Prostate gland (tissue), 2 donors: ENCODE results near the gene CBX2.

ENCODE experiments used
- CTCF ChIP-seq, 4 experiments: fragments of 200-600 bp in 2 of 4; fragments of 450-650 bp in 2 of 4; sonication (generic) in 2 of 4; IDR thresholded peaks; 1 replicate in 3 of 4; 2 replicates in 1 of 4; pipeline ENCODE4 v1.5.1; 2016 to 2019; ENCODE audit warnings: antibody characterized with exemption in 4 of 4, mild to moderate bottlenecking in 2 of 4, moderate library complexity in 2 of 4
- POLR2A ChIP-seq: fragments of 450-650 bp; IDR thresholded peaks from one replicate; pipeline ENCODE4 v1.6.1; 2016; ENCODE audit warnings: antibody characterized with exemption, mild to moderate bottlenecking
- POLR2AphosphoS5 ChIP-seq: sonication (generic); formaldehyde crosslinking; IDR thresholded peaks from one replicate; pipeline ENCODE4 v1.6.1; 2017; ENCODE audit warnings: antibody characterized with exemption

- TF ChIP-seq CTCF (IDR thresholded peaks at IDR 0.05) (no peak), POLR2AphosphoS5 (no peak), POLR2A (no peak)
Measured at GRCh38 chr17:79746889-79747507, 30.9 kb upstream of the CBX2 start.
